PC-3 (cell line): ENCODE results near the gene C5orf63.

ENCODE experiments used
- CTCF ChIP-seq: fragments of 300-600 bp; sonication (generic); conservative IDR thresholded peaks from 2 replicates; pipeline ENCODE4 v1.5.1; 2017; ENCODE audit warnings: antibody characterized with exemption, low read depth, mild to moderate bottlenecking, low read length
- EZH2 ChIP-seq: fragments of 300-600 bp; sonication (generic); IDR thresholded peaks from one replicate; pipeline ENCODE4 v1.6.1; 2017; ENCODE audit warnings: antibody characterized with exemption, mild to moderate bottlenecking, low read length; ENCODE audit not compliant: unreplicated experiment
- EZH2phosphoT487 ChIP-seq: fragments of 300-600 bp; sonication (generic); IDR thresholded peaks from 2 replicates; pipeline ENCODE4 v1.6.1; 2018; ENCODE audit warnings: mild to moderate bottlenecking, antibody characterized with exemption, low read length, borderline replicate concordance

GRCh38 chr5:127083711-127084110 is 10.4 kb upstream of the C5orf63 start:
- TF ChIP-seq CTCF, result no peak
- no peak for TF ChIP-seq EZH2phosphoT487
- no peak for TF ChIP-seq EZH2
